SU-DHL-6 (cell line): ENCODE data around the gene NOL7.

ENCODE experiments used
- EZH2phosphoT487 ChIP-seq: fragments of 200-600 bp; sonication (generic), shearing (Covaris generic); conservative IDR thresholded peaks from 2 replicates; pipeline ENCODE4 v1.6.1; 2018; ENCODE audit warnings: mild to moderate bottlenecking, antibody characterized with exemption, low read length, moderate library complexity, mixed read lengths
- TF ChIP-seq, protein P1 (sequence below): fragments of 200-600 bp; sonication (generic); IDR thresholded peaks from one replicate; pipeline ENCODE4 v1.5.1; 2017; ENCODE audit warnings: antibody characterized with exemption, mild to moderate bottlenecking, low read length, moderate library complexity; ENCODE audit not compliant: insufficient read depth, poor library complexity, severe bottlenecking

DNA sequence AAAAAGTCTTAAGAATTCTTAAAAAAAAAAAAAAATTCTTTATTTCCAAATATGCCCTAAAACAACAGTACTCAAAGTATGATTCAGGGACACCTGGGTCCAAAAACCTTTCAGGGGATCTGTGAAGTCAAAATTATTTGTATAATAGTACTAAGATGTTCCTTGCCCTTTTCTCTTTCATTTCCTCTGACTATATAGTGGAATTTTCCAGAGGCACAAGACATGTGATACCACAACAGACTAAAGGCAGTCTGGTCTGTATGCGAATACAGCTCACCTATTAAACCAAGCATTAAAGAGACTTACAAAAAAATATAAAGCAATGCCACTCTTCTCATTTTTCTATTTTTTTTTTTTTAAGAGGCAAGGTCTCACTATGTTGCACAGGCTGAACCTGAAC lies 15.4 kb downstream of the NOL7 start:
- TF ChIP-seq, protein P1, sequence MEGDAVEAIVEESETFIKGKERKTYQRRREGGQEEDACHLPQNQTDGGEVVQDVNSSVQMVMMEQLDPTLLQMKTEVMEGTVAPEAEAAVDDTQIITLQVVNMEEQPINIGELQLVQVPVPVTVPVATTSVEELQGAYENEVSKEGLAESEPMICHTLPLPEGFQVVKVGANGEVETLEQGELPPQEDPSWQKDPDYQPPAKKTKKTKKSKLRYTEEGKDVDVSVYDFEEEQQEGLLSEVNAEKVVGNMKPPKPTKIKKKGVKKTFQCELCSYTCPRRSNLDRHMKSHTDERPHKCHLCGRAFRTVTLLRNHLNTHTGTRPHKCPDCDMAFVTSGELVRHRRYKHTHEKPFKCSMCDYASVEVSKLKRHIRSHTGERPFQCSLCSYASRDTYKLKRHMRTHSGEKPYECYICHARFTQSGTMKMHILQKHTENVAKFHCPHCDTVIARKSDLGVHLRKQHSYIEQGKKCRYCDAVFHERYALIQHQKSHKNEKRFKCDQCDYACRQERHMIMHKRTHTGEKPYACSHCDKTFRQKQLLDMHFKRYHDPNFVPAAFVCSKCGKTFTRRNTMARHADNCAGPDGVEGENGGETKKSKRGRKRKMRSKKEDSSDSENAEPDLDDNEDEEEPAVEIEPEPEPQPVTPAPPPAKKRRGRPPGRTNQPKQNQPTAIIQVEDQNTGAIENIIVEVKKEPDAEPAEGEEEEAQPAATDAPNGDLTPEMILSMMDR, result no peak
- no peak for TF ChIP-seq EZH2phosphoT487
